ENCODE results near the gene PTPN2.
A peak's percentile ranks its signal among the peaks of the same experiment; 100 is the strongest.
"Not testable (repeated sequence)": the region's sequence is repeated elsewhere in the genome, so short reads cannot be mapped to it uniquely, and the experiment has no call there.

Gene PTPN2

DNA sequence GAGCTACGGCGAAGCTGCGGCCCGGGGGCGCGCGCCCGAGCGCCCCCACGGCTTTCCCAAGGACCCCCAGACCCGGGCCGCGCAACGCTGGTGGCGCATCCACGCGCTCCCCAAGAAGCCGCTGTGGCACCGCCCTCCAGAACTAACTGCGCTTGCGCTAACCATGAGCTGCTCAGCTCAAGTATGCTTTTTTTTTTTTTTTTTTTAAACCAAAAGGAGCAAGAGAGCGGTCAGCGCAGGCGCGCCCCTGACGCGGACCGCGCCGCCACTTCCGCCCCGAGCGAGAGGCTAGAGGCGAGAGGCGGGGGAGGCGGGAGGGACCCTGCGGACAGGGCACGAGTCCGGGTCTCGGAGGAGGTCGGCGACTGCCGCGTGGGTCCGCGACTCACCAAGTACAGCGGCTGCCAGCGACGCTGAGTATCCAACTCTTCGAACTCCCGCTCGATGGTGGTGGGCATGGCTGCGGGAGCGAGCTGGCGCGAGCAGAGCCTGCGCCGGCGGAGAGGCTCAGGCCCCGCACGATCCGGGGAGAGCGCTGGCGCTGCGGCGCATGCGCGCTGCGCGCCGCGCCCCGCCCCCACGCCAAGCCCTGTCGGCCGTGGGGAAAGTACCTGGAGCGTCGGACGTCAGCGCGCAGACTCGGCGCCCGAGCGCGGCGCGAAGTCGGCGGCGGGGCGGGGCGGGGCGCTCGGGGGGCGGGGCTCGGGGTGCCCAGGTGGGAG, at the start of gene PTPN2:
Gene PTPN2, minus strand, starts transcription at position 554 of the 722 bp plus-strand sequence. Its CDS starts 96 bp downstream, at position 458.
- peak; percentile 76 for DNase-seq

DNA sequence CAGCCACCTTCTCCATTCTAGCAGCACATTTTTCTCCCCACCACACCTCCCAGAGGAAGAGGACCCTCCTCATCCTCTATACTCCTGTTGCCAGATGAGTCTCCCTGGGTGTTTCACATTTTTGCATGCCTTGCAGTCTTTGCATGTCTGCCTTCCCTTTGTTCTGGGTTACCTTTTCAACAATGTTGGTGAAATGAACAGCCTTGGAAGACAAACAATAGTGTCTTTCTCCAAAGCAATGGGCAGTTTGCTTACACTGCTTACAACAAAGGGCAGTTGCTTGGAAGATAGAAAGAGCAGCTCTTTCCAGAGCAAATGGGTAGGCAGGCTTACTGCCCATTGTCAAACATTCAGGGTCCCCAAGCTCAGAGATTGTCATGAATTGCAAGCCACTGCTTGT, 49.3 kb upstream of the PTPN2 start:
- no peak for DNase-seq

DNA sequence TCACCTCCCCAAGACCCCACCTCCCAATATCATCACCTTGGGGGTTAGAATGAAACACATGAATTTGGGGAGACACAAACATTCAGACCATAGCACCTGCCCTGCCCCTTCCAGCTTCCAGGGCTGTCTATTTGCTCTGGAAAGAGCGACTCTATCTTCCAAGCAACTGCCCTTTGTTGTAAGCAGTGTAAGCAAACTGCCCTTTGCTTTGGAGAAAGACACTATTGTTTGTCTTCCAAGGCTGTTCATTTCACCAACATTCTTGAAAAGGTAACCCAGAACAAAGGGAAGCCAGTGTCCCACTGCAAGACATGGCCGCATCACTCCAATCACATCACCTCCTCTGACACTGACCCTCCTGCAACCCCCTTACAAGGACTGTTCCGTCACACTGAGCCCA, 46.9 kb upstream of the PTPN2 start:
- DNase-seq: no peak

DNA sequence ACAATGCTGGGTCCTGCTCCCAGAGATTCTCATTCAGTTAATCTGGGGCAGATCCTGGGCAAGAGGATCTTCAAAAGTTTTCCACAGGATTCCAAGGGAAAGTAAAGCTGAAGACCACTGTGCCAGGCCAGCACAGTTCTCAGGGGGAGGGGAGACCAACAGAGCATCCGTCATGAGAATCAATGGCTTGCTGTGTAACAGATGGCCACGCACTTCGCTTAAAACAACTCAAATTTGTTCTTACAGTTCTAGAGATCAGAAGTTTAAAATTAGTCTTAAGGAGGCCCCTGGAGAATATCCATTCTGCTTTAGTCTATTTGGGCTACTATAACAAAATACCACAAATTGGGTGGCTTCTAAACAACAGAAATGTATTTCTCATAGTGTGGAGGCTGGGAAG, 46.3 kb upstream of the PTPN2 start:
- DNase-seq: no peak

DNA sequence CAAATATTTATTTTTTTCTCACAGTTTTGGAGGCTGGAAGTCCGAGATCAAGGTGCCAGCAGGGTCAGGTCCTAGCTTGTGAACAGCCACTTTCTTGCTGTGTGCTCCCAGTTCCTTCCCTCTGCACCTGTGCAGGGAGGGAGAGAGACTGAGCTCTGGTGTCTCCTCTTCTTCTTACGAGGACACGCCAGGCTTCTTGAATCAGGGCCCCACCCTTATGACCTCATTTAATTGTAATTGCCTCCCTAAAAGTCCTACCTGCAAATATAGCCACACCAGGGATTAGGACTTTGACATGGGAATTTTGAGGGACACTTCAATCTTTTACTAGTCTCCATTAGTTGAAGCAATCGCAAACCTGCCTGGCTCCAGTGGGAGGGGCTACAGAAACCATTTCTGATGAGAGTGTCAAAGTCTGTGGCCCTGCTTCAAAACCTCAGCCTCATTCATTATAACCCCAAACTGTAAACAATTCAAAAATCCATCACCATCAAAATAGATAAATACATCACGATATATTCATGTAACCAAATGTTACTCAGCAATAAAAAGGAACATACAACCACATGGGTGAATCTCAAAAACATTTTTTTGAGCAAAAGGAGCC, 45.5 kb upstream of the PTPN2 start:
- no peak for DNase-seq

DNA sequence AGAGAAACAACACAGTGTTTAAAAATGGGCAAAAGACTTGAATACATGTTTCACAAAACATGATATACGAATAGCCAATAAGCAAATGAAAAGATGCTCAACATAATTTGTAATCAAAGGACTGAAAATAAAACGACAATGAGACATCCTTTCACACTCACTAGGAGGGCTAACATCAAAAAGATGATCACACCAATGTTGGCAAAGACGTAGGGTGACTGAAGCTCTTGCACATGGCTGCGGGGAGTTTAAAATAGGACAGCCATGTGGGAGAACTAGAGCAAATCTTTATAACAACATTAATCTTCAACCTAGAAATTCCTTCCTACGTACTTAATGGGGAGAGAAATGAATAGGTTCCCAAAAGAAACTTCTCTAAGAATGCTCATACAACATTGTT, 44.6 kb upstream of the PTPN2 start:
- DNase-seq: no peak

DNA sequence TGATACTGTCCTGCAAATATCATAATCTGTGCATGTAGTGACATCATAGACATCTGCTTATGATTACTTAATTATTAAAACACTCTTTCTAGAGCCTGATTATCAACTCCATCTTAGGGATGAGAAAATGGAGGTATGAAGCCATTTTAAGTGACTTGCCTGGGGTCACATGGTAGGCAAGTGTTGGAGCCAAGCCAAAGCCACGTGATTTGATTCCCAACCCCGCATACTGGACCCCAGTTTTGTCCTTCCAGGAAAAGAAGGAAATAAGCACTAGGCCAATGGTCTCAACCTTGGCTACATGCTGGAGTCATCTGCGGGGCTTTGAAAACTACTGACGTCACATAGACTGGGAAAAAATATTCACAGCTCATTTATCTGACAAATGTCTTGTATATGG, 44.2 kb upstream of the PTPN2 start:
- DNase-seq: no peak

DNA sequence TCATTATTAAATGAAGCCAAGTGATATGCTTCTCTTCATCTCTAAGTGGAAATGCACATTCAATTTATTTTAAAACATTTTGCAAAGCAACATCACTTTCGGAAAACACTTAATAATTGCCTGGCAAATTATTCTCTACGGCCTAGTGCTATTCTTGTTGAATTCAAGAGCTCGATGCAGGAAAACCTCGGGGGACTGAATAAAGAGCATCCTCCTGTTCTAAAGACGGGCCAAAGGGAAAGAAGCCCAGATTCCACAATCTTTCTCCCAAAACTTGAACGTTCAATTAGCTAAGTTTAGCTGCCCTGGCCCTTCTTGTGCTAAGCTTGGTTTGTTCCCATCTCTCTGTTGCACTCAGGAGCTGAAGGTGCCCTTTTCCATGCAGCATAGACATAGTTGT, 40.6 kb upstream of the PTPN2 start:
- no peak for DNase-seq

DNA sequence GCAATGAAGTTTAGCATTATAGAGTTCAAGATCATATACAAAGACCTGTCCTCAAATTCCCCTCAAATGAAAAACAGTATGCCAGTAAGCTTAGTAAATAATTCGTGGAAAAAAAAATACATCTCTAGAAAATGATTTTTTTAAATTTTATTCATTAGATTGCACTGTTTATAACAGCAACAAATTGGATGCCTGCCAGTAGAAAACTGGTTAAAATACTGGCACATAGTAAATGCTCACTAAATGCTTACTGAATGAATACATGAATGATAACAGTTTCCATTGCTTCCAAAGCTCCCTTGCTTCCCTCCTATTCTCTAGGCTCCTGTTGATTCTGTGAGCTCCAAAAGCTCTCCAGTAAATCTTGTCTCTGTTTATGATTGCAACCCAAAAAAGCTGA, 38.2 kb upstream of the PTPN2 start:
- DNase-seq: no peak

DNA sequence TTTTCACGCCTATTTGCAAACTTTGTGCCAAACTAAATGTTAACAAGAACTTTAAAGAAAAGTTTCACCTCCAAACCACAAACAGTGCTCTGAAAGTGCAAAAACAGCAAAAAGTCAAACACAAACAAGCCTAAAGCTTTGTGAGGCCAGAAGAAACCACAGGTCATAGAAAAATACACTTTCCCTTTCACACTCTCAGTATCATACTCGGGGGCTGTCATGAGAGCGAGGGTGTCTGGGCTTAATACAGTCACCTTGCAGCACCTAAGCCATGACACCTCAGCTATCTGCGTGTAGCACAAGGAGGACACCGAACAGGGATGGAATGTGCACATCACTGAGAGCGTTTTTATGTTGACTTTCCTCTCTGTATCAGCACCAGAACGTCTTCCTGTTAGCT, 37.1 kb upstream of the PTPN2 start:
- DNase-seq: no peak

DNA sequence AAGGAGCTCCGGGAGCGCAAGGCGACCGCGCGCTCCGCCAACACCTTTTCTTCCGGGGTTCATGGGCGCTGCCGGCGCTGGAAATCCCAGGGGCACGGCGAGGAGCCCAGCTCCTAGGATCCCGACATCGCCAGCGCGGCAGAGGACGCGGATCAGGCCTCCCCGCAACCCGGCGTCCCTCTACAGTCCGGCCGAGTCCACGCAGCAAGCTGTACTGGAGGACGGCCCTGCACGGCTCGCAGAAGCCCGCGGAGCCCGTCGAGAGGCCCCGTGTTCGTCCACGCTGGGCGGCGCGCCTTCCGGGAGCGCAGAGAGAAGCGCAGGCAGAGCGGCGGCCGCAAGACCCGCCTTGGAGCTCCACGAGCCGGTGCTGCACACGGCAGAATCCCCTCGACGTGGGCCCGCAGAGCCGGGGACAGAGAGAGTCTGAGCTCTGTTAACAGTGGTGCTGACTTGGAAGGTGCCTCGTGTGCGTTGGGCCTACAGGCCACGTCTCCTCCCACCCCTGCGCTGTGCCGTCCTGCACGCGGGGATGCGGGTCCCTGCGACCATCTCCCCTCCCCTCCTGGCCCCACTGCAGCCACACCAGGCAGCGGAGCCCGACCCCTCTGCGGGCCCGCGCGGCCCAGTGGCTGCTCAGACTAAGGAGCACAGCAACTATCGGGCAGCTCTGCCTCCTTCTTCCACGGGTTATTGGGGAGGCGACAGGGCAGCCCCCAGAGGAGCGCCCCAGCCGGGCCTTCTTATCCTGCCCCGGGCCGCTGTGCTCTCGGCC, 28.1 kb upstream of the PTPN2 start:
- DNase-seq: no peak

DNA sequence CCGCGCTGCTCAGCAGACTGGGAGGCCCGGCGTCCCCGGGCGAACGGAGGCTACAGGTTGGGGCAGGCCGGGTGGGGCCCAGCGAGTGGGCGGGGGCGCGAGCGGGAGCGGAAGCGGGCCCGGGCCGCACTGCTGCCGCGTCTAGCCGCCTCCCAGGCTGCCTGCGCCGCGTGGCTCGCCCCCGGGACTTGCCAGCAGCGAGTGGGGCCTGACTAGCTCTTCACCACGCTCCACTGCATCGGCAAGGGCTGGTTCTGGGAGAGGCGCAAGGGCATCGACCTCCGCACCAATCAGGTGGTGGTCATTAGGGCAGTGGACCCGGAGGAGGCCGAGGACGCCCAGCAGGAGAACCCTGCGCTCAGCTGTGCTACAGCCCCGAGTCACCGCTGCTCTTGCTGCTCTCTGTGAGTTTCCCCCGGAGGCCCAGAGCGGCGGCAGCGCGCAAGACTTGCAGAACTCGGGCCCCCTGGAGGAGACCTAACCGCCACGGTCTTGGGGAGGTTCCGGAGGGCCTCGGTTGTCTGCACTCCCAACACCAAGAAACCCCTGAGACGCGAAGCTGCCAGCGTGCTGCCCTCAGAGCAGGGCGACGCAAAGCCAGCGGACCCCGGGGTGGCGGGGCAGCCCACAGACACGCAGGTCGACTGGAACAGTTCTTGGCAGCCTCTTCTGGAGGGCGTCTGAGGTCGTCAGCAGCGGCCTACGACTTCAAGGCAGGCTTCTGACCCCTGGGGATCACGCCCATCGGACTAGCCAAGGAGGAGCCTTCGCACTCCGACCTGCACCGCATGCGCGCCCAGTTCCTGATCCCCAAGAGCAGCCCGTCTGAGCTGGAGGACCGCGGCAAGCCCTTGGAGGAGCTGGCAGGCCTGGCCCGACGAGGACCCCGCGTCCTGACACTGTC, 27.2 kb upstream of the PTPN2 start:
- DNase-seq: no peak

DNA sequence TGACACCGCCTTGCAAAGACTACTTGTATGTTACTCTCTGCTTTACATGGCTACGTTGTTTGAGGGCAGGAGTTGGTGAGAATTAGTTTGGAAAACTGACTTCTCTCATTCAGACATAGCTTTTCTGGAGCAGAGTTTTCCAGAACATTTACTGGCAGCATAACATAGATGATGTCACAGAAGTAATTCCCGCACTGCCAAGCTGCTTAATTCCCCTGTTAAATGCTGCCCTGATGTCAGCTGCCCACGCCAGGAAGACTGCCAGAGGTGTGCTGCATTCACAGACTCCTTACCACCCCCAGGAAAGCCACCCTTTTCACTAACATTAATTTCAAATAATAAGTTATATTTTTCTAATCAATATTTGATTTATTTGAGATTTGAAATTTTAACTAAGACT, 24.7 kb upstream of the PTPN2 start:
- DNase-seq: no peak

DNA sequence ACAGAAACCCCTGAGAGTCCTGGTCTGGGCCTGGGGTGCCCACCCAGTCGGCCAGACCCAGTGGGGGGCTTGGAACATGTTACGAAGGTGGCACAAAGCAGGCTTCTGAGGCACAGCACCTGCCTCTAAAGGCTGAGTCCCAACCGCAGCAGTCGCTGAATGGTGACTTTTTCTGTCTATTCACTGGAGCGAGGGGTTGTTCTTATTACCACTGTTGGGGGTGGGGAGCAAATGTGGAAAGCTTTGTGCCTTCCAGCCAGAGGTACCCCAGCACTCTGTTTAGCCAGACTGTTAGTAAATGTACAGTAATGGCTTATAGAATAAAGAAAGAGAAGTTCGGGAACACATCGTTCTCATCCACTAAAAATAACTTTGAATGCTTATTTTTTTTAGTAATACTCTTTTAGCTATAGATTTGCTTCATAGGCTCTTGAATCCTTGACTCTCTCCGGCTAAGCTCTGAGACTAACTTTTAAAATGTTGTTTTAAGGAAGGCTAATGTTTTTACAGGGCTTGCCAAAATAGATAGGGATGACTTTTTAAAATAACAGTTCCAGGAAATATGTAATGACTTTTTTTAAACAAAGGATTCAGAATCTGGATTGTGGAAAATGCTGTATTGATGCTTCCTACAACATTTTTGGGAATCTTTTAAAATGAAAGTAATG, 23.4 kb upstream of the PTPN2 start:
- DNase-seq: no peak

DNA sequence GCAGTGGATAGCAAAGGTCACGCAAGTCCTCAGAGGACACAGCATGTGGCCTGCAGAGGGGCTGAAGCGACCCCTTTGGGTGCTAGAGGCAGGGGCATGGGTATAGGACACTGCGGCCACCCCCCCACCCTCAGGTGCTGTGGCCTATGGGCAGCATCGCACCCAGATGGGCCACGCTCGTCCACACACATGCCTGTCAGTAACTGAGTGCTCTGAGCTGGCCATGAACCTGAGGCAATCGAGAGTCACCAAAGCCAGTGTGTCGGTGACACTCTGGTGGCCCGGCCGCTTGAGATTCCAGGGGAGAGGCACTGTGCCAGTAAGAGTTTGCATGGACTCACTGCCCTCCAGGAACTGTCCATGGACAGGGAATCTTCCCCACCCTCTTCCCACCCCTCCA, 22.7 kb upstream of the PTPN2 start:
- DNase-seq: no peak

DNA sequence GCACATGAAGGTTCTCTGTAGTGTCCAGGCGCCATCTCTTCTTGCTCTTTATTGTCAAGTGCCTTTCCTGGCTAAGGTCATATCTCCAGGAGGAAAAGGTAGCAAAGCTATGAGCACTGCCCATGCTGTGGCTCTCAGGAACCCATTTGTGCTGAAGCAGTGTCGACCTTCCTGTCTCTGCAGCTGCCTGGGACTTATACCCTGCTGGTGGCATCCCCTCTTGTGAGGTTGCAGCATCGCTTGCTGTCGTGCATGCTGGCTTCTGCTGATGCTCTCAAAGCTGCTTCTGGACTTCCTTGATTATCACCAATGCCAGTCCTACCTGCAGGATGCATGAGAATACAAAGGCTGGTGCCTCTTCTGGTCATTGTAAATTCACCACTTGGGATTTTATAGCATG, 22.1 kb upstream of the PTPN2 start:
- DNase-seq: no peak

DNA sequence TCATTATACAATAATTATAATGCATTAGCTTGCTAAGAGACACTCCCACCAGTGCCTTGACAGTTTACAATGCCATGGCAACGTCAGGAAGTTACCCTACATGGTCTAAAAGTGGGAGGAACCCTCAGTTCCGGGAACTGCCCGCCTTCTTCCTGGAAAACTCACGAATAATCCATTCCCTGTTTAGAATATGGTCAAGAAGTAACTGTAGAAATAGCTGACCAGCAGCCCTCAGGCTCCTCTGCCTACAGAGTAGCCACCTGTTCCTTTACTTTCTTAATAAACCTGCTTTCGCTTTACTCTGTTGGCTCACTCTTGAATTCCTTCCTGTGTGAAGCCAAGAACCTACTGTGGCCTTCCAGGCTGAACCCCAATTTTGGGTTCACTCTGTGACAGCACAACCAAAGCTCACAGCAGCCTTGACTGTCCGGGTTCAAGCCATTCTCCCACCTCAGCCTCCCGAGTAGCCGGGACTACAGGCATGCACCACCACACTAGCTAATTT, 20.0 kb upstream of the PTPN2 start:
- no peak for DNase-seq

DNA sequence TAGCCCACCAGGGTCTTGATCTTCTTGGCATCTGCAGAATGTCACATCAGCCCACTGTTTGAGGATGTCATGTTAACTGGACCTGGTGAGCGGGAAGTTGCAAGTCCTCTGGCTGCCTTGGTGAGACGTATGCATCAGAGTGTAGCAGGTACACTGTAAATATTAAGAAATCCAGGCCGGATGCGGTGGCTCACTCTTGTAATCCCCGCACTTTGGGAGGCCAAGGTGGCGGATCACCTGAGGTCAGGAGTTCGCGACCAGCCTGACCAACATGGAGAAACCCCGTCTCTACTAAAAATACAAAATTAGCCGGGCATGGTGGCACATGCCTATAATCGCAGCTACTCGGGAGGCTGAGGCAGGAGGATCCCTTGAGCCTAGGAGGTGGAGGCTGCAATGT, 17.2 kb upstream of the PTPN2 start:
- DNase-seq: not testable (repeated sequence)

DNA sequence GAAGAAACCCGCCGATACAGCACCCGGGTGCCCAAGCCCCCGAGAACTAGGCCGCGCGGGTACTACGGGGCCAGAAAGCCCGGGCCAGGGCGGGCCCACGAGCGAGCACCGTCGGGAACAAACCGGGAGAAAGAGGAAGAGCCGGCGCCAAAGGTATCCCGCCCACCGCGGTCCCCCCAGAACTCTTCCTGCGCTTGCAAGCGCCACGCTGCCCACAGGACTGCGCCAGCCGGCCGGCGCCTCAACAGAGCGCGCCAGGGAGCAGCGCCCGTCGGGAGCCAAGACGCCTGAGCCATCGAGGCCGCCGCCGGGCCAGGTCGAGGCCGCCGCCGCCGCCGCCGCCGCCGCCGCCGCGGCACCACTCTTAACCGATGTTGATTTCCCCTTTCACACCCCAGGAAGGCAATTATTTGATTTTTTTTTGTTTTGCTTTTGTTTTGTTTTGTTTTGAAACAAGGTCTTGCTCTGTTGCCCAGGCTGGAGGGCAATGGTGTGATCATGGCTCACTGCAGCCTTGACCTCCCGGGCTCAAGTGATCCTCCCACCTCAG, 12.8 kb upstream of the PTPN2 start:
- DNase-seq: not testable (repeated sequence)

DNA sequence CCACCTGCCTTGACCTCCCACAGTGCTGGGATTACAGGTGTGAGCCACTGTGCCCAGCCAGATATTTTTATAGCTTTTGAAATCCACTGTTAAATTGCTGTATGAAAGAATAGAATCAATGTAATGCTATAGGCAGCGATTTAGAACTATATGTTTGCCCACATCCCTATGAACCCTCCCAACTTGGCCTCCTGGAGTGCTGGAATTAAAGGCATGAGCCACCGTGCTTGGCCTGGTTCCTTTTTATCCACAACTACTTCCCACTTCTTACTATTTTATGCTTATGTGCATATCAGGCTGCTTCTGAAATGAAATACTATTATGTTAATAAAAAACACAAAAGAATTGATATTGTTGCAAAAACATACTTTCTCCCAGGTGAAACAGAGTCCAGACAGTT, 11.6 kb upstream of the PTPN2 start:
- DNase-seq: no peak

DNA sequence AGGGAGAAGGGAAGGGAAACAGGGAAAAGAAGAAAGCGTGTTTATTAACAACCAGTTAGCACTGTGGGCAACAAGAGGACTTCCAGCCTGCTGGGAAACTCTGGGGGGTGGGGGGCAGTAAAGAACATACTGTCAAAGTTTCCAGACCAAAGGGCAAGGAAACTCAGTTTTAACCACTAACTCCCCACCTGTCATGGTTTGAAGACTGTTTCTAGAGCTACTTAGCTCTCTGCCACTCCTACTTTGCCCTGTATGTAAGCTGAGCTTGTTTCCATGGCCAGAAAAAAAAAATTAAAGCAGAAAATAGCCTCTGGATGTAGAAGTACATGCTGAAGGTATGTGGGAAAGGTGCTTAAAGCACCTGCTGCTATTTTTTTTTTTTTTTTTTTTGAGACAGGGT, 11.0 kb upstream of the PTPN2 start:
- no peak for DNase-seq

DNA sequence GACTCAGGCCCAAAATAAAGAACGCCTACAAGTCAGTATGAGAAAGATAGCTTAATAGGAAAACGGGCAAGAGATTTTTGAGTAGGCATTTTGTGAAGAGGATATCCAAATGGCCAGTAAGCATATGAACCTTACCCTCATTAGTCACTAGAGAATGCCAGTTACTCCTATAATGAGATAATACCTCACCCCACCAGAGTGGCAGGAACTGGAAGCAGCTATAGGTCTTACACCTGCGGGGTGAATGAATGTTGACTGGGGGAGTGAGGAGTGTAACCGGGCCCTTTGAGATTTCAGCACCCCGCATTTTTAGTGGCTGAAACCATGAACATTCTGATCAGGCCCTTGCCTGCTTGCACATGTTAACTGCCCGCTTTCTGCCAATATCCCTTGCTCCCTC, 7.5 kb upstream of the PTPN2 start:
- DNase-seq: no peak
